ENCODE measurements around the gene FGD3.

The FGD3 gene

DNA sequence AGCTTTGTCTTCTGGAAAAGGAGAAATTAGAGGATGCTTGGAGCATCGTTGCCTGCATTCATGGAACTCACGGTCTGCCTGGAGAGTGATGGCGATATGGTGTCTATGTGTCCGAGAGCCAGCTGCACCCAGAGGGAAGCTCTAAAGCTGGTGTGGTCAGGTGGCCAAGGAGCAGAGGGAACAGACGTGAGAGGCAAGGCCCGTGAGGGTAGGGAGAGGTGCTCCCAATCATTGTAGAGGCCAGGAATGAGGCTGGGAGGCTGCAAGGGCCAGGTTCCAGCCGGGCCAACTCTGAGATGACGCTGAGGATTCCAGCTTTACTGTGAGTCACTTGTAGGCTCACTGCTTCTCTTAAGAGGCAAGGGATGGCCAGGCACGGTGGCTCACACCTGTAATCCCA, 7.6 kb downstream of the FGD3 start:
- no peak for DNase-seq

DNA sequence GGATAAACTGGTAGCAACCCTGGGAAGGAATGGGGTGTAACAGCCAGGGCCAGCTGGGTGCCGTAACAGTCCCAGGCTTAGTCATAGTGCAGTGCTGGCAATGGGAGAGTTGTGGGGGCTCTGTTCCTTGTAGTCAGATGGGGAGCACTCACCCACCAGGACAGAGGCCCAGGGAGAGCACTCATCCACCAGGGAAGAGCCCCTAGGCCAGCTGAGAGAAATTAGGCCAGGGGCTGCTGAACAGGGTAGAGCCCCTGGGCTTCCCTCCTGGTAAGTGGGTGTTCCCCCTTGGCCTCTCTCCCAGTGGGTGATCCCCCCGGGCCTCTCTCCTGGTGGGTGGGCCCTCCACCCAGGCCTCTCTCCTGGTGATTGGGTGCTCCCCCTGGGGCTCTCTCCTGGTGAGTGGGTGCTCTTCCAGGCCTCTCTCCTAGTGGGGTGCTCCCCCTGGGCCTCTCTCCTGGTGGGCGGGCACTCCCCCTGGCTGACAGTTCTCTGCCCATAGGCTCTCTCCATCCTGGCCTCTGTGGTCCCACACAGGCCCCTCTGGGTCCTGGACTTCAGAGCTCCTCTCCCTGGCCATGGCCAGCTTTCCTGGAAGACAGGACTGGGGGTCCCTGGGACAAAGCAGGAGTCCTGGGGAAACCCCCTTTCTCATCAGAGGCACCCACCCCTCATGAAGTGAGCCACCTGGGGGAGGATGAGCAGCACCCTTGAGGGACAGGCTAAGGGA, 13.4 kb downstream of the FGD3 start:
- peak; percentile 22 for DNase-seq

DNA sequence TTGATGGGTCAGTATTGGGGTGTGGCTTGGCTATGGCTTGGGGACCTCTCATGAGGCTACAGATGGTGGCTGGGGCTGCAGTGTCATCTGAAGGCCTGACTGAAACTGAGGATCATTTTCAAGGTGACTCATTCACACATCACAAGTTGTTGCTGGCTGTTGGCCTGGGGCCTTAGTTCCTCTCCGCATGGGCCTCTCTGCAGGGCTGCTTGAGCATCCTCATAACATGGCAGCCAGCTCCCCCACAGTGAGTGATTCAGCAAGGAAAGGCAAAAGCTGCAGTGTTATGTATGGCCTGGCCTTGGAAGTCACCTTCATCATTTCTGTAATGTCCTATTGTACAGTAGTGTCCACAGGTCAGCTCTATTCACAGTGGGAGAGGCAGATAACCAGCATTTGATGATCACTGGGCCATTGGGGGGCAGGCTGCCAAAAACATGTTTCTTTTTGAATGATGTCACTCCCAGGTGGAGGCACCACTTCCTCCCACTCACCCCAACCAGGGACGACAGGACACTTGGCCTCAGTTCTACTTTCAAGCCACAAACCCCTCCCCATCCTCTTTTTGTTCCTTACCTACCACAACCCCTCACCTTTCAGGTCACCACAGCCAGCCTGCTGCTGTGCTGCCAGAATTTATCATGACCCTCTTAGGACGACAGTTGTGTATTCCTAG, 14.4 kb downstream of the FGD3 start:
- peak; percentile 62 for DNase-seq

DNA sequence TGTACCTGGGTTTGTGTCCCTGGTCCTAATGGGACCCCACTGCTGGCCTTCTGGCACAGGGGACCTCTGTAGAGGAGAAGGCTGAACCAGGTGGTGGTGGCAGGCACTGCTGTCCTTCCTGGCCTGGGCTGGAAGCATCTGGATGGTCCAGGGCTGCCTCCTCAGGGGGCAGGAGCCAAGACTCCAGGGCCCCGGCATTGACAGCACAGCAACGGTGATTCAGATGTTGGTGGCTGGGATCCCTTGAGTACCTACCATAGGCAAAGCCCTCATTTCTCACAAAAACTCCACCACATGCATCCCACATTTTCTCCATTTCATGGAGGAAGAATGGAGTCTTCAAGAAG, 15.0 kb downstream of the FGD3 start:
- no peak for DNase-seq

DNA sequence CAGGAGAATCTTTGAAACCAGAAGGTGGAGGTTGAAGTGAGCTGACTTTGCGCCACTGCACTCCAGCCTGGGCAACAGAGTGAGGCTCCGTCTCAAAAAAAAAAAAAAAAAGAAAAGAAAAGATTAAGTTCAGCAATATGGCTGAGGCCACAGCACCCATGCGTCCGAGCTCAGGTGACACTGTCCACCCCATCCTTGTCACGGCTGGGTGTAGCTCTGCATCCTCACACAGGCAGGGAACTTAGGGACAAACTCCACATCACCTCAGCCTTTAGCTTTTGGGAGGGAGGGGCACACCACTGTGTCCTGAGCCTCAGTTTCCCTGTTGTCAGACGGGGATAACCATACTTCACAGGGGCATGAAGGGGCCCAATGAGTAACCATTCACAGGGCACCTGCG, 15.5 kb downstream of the FGD3 start:
- DNase-seq: peak; percentile 20

DNA sequence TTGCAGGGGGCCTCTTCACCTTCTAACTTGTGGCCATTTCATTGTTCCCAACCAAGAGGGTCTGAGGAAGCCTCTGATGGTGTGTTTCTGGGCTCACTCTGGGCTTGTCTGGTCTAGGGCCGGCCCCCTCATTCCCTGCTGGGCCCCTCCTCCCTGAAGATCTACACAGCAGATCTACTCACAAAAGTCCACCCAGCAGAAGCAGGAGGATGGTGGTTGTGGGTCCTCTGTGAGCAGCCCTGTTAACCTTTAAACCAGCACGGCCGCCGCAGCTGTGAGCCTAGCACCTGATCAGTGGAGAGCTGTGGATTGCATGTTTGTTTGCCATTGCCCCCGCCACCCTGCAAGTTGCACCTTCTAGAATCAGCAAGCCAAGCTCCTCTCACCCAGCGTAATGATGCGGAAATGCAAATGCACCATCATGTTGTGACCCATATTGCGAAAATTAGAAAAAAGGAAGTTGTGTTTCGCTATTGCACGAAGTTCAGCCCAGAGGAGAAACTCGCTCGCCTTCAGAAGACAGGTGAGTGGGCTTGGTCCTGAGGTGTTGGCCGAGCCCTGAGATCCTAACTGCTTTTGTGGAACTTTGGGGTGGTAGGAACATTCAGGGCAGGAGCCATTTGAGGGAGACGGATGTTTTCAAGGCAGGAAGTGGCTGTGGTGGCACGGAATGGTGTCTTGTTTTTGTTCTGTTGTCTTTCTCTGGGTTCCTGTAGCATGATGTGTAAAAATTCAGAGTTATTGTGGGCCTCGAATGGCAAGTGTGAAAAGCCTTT, 16.7 kb downstream of the FGD3 start:
- peak; percentile 74 for DNase-seq

DNA sequence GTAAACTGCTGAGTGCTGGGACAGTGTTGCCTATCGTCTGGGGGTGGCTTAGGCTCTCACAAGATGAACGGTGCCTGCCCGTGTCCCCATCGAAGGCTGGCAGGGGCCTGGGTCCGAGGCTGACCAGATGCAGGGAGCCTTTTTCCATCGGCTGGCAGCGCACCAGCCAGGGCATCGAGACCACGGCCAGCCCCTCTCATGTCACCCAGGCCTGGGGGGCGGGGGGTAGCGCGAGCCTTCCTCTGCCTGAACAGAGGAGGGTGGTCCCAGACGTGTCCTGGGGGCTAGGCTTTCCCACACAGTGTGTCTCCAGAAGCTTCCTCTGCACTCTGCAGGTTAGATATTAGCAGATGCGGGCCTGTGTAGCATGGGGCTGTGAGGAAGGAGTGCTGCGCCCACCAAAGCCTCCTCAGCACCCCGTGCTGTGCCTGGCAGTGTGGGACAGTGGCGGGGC, 17.3 kb downstream of the FGD3 start:
- DNase-seq: no peak

DNA sequence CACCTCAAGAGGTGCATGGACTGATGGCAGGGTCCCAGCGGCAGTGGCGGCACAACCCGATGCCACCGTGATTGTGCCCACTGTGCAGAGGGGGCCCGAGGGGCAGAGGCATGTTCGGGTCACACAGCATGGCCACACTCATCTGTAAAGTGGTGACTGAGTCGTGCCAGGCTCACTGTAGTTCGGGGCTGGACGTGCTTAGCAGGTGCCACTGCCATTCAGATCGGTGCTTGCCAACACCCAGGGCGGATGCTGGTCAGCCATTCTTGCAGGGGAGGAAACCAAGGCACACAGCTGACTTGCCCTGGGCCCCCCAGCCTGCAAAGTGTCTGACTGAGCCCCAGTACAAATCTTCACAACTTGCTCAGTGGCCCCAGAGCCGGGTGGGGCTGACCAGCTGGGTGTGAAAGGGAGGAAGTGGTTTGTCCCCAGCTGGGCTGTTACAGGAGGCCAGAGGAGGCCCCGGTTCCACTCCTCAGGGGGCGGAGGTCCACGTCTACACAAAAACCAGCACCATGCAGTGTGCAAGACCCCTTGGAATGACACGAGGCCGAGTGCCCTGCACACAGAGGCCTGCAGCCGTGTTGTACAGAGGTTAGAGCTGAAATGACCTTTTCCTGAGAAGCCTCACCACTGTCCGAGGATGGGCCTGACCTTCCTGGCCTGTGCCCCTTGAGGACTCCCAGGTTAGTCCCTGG, 17.9 kb downstream of the FGD3 start:
- DNase-seq: peak; percentile 61

DNA sequence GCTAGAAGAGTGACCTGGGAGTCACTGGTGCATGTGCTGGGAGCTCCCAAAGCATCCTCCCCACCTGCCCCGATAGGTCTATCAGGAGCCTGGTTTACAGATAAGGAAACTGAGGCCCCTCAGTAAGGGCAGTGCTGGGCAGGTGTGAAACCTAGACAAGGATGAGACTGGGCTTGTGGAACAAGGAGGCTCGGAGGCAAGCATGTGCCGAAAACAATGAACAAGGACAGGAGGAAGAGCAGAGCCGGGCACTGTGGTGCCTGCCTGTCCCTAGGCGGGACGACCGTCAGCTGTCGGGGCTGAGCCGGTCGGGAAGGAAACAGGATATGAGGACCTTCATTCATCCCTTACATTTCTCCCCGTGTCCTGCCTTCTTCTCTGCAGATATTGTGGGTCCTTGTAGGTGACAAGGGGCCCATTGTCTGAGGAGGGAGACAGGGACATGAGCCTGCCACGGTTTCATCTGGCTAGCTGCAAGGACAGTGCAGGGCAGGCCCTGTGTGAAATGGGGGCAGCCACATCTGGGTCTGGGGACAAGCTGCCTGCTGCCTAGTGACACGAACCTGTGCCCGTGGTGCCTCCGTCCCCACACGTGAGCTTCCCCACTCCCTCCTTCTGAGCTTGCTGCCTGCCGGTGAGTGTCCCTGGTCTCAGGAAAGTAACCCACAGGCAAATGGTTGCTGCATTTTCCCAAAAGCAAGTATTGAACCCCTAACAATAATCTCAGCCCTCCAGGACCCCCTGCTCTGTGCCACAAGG, 18.6 kb downstream of the FGD3 start:
- peak; percentile 40 for DNase-seq

DNA sequence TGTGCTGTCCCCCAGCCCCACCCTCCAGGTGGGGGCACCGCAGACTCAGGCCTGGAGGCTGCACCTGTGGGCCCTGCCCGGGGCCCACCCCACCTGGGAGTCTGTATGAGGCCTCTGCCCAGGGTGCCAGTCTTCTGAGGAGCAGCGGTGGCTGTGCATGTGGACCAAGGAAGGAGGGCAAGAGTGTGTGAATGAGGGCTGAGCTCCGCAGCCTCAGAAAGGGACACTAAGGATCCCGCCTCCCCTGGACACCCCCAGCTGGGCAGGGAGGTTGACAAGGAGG, 19.1 kb downstream of the FGD3 start:
- DNase-seq: peak; percentile 25

DNA sequence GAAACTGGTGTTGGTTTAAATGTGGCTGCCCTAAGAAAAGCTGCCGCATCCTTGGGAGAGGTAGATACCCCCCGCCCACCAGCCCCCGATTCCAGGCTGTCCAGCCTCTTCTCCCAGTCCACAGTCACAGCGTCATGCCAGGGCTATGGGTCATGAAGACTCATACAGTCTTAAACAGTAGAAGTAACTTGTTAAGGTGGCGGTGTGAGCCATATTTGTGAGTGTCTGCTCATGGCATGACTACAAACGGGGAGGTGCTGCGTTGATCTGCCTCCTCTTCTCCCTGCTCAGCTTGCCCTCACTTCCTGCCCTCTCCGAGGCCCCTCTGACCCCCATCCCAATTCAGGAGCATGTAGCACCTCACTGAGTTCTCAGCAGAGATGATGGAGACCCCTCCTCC, 20.8 kb downstream of the FGD3 start:
- DNase-seq: peak; percentile 51

DNA sequence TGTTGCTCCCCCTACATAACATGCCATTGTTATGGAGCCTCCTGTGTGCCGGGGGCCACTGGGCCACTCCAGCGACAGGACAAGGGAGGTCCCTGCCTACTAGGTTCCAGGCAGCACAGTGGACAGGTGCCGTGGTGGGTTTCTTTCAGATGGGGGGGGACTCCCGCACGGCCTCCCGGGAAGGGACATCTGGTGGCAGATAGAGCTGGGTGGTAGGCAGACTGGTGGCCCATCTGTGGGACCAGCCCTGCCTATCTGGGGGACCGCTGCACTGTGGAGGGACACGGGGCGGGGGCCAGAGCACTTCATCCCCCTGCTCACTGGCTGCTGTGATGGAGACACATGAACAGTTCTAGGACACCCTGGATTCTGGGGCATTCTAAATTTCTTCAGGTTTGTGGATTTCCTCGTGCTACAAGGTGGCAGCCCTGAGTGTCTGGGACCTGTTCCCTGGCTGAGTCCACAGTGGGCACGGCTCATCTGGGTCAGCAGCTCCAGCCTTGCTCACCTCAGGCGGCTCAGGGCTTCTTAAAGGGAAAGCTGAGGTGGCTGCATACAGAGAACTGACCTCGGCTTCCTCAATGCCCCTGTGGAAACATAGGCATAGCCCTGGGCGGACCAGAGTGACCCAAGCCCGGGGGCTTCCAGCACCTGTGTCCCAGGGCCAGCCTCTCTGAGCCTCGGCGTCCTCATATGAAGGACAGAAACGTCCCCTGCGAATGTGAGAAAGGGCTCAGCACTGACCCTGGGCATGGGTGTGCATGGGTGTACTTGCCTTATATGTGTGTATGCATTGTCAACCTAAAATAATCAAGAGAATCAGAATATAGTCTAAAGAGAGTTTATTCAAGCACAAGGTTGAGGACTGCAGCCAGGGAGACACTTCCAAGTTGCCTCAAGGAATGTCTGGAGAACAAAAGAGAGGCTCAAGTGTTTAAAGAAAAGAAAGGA, 22.5 kb downstream of the FGD3 start:
- DNase-seq: peak; percentile 30

DNA sequence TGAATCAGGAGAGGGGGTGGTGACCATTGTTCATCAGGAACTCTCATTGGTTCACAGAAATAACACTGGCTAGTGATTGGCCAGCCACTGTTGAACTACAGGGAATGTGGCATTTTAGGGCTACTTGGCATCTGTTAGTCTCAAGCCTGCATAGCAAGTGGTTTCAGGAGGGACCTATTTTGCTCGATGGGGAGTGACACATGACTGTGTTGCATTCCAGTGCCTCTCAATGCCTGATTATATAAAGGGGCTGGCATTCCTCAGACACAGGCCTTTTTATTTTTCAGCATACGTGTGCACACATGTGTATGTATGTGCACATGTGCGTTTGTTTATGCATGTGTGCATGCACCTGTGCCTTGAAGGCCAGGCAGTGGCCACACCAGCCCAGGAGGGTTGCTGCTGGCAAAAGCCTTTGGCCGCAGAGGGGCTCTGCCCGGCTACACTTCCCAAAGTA, 23.2 kb downstream of the FGD3 start:
- peak; percentile 37 for DNase-seq

DNA sequence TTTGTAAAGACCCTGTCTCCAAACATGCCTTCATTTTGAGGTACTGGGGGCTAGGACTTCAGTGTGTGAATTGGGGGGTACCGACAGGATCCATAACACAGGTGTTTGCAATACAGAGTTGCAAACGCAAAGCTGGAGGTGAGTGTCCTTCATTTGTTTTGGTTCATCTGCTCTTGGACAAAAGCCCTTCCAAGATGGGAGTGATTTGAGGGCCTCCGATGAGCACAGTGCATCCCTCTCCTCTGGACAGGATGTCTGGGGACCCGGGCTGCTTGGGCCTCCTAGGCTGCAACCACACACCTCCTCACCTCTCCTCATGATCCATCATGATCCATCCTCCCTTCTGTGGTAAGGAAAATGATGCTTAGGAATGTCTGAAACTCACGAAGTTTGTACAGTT, 23.8 kb downstream of the FGD3 start:
- DNase-seq: peak; percentile 21

DNA sequence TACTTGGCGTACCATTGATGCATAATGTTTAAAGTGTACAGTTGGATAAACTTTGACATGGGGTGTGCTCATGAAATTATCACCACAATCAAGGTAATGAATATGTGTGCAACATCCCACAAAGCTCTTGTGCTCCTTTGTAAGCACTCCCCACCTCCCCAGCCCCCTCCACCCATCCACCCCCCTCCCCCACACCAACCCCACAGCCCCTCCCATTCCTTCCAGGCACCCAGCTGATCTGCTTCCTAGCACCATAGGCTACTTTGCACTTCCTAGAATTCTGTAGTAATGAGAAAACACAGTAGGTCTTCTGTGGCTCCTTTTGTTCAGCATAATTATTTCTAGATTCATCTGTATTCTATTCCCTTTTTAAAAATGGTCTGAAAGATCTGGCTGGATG, 24.5 kb downstream of the FGD3 start:
- DNase-seq: no peak

DNA sequence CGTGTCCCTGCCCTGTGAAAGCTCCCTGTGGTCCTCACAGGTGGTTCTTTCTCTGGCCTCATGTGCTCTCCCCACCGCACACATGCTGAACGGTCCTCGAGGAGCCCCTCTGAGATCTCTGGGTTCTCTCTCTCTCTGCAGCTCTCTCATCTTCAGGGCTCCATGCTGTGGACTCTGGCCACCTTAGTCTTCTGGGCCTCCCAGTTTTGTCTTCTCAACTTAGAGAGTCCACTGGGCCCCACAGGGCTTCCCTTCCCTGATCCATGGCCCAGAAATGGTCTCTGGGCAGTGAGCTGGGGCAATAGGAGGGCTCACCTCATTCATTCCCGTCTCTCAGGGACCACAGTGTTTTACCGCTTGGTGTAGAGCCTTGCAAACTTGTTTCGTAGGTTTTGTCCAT, 26.4 kb downstream of the FGD3 start:
- peak; percentile 20 for DNase-seq

DNA sequence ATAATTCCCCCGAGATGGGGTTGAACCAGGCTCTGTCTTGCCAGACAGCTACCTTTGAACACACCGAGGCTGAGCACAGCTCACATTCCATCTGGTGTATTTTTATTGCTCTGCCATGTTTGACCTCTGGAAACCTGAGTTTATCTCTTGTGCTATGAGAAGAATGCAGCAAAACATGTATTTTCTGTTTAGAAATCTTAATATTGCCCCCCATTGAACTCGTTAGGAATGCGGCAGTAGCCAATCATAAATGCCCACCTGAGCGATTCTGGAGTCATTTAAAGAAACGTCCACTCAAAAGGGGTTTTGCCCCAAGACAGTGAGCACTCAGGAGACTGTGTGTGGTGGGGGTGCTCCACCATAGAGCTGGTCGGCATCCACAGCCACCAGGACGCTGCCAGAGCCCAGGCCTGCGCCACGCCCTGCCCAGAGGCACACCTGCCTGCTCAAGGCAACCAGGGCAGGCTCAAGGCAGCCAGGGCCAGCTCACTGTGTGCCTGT, 26.9 kb downstream of the FGD3 start:
- DNase-seq: peak; percentile 19

DNA sequence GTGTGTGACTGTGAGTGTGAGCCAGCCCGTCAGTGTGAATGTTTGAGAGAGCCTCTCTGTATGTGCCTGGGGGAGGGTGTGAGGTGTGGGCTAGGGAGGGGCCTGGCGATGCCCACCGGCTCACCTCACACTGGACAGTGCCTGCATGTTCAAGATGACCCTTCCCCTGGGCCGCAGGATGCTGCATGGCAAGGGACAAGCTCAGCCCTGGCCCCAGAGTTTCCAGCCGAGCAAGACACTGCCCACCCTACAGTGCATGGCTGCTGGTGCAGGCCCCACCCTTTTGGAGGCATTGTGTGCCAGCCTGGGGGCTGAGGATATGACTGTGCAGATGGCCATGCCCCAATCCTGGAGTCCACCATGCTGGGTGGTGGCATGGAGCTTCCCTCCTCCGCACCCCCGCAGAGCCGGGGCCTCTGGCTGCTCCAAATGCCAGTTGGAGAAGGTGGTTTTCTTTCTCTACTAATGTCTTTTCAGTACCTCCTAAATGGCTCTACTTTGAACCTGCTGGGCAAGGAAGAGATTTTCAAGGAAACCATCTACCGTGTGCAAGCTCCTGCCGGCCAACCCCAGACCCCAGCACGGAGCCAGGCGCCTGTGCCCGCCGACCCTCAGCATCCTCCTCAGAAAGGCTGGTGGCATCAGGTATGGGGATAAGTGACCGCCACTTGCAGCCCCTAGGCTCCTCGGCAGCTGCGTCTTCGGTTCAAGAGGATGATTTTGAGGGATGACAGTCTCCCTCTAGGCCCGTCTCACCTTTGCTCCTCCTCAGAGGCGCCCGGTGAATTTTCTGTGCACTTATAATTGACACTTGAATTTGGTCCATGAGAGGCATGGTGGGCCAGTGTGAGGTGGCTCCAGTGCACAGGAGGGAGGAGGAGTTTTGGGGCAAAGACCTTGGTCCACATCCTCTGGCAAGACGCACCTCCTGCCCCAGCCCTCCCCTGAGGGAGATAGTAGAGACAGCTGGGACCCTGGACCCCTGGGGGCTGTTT, 27.7 kb downstream of the FGD3 start:
- peak; percentile 21 for DNase-seq

DNA sequence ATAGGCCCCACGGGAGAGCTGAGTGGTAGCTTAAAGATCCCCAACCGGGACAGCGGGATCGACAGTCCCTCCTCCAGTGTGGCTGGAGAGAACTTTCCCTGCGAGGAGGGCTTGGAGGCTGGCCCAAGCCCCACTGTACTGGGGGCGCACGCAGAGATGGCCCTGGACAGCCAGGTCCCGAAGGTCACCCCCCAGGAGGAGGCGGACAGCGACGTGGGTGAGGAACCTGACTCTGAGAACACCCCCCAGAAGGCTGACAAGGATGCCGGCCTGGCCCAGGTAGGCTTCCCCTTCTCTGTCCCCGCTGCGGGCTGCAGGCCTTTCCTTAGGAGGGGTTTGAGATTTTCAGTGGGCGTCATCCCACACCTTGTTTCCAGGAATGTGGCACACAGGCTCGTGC, 29.1 kb downstream of the FGD3 start:
- peak; percentile 12 for DNase-seq

DNA sequence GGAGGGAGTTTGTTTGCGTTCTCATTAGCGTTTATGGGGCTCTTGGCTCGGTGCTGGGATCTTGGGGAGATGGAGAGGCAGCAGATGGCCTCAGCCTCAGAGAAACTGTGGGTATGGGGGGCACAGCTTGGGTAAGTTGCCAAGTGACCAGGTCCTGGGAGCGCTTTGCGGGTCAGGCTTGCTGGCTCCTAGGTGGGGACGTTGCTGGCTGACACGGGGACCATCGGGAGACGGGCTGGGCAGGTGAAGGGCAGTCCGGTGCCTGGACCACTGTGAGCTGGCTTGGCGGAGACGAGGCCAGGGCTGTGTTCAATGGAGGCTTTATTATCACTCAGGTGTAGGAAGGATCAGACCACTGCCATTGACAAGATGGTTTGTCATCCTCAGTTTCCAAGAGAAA, 30.0 kb downstream of the FGD3 start:
- DNase-seq: peak; percentile 22

Data from stimulated activated CD8-positive, alpha-beta memory T cell treated with anti-CD3 and anti-CD28 coated beads, Interleukin-4, amount 100 ng/mL, for 48 hours (primary cell).